Thyroid gland (tissue), 4 donors: ENCODE measurements around the gene SRSF2.

Experiments used
- CTCF ChIP-seq, 6 experiments: fragments of 200-600 bp in 3 of 6; fragments of 450-650 bp in 3 of 6; sonication (generic) in 3 of 6; IDR thresholded peaks; one replicate each; pipeline ENCODE4 v1.5.1; 2016 to 2019; ENCODE audit warnings: antibody characterized with exemption in 6 of 6, mild to moderate bottlenecking in 2 of 6, inconsistent platforms in 1 of 6, moderate library complexity in 1 of 6
- POLR2A ChIP-seq, 2 donors: fragments of 450-650 bp; IDR thresholded peaks; one replicate each; pipeline ENCODE4 v1.6.1; 2017; ENCODE audit warnings: antibody characterized with exemption in 2 of 2, mild to moderate bottlenecking in 2 of 2, moderate library complexity in 1 of 2

GRCh38 chr17:76732734-76733617 is 4.2 kb downstream of the SRSF2 start:
- no peak for TF ChIP-seq CTCF (IDR thresholded peaks at IDR 0.05)
- TF ChIP-seq POLR2A (IDR thresholded peaks at IDR 0.05), result no peak
